ENCODE measurements around the gene COL27A1.

COL27A1 gene

GRCh38 chr9:114204265-114204664, 48.9 kb downstream of the COL27A1 start:
- Mint-ChIP-seq H3K36me3 (ENCODE audit: low read depth) (no peaks in the 10 kb centered on the region), H3K4me3 (no peak overlapping the region), H3K4me1 (no peaks in the 10 kb centered on the region), H3K27me3 (no peaks in the 10 kb centered on the region), H3K27ac (no peak overlapping the region), H3K9me3 (no peaks in the 10 kb centered on the region)
- DNase-seq (no peak), ATAC-seq (no peak)

- H3K4me1 Mint-ChIP-seq, result no peaks in the 10 kb centered on the region
- H3K9me3 Mint-ChIP-seq, result no peaks in the 10 kb centered on the region
- H3K36me3 Mint-ChIP-seq (ENCODE audit: low read depth), result no peaks in the 10 kb centered on the region
- no peak overlapping the region for H3K27ac Mint-ChIP-seq
- H3K4me3 Mint-ChIP-seq, result no peak overlapping the region
- ATAC-seq (no peak), DNase-seq (no peak)
- no peaks in the 10 kb centered on the region for H3K27me3 Mint-ChIP-seq
Observed at GRCh38 chr9:114205171-114206015, 50.1 kb downstream of the COL27A1 start.

DNA sequence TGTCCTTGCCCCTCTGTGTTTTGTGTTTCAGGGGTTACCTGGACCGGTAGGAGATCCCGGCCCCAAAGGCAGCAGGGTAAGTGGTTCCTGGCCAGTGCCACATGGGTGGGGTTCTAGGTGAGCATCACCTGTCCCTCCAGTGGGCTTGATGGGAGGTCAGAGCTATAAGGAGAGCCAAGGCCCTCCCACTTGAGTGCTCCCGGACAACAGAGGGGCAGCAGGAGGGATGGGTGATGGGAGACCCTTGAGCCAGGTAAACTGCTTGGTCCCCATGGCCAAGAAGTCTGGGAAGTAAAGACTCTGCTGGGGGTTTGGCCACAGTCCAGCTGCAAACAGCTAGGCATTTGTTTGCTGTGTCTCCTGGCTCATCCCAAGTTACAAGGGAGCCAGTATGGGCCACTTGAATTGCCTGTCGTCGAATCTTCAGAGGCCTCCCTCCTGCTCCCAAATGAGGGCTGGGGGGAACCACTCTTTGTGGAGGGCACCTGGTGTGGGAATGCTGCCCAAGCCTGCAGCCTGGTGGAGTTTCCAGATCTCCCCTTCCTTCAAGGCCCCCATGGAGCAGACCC, 51.0 kb downstream of the COL27A1 start:
- DNase-seq, result no peak
- H3K4me3 Mint-ChIP-seq, result no peak overlapping the region
- H3K27me3 Mint-ChIP-seq, result no peaks in the 10 kb centered on the region
- H3K27ac Mint-ChIP-seq, result no peak overlapping the region
- ATAC-seq, result no peak
- no peaks in the 10 kb centered on the region for H3K9me3 Mint-ChIP-seq
- H3K36me3 Mint-ChIP-seq (ENCODE audit: low read depth), result no peaks in the 10 kb centered on the region
- H3K4me1 Mint-ChIP-seq, result no peaks in the 10 kb centered on the region

GRCh38 chr9:114207034-114207810, 51.9 kb downstream of the COL27A1 start:
- no peak overlapping the region for H3K4me3 Mint-ChIP-seq
- no peak overlapping the region for H3K27ac Mint-ChIP-seq
- no peak for ATAC-seq
- no peaks in the 10 kb centered on the region for H3K9me3 Mint-ChIP-seq
- H3K4me1 Mint-ChIP-seq, result no peaks in the 10 kb centered on the region
- H3K27me3 Mint-ChIP-seq, result no peaks in the 10 kb centered on the region
- no peaks in the 10 kb centered on the region for H3K36me3 Mint-ChIP-seq (ENCODE audit: low read depth)
- no peak for DNase-seq

DNA sequence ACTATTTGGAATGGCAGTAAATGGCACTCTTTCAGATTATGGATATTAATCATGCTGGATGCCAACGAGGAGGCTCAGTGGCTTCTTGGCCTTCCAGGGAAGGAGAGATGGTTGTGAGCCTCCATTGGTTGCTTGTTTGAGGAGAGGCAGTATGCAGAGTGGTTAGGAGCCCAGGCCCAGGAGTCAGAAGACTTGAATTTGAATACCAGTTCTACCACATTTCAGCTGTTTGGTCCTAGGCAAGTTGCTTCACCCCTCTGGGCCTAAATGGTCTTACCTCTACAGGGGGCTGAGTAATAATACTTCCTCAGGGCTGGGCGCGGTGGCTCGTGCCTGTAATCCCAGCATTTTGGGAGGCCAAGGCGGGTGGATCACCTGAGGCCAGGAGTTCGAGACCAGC, 52.5 kb downstream of the COL27A1 start:
- Mint-ChIP-seq H3K4me3 (no peak overlapping the region), H3K4me1 (no peaks in the 10 kb centered on the region), H3K27me3 (no peaks in the 10 kb centered on the region), H3K27ac (no peak overlapping the region), H3K9me3 (no peaks in the 10 kb centered on the region), H3K36me3 (ENCODE audit: low read depth) (no peaks in the 10 kb centered on the region)
- DNase-seq (no peak), ATAC-seq (no peak)

DNA sequence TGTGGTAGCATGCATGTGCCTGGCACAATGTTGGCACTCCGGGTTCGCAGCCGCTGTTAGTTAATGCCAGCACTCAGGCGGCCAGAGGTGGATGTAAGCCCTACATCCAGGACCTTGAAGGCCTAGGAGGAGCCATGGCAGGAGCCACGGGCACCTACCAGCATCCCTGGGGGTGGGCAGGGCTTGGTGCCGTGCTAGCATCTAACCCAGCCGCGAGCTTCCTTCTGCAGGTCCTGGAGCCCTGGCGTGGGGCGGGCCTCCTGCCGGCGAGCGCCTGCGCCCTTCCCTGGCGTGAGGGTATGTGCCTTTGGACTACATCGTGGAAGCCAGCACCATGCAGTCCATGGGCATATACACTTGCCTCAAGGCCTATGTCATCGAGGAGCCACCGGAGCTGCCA, 53.8 kb downstream of the COL27A1 start:
- Mint-ChIP-seq H3K4me1 (no peaks in the 10 kb centered on the region), H3K9me3 (no peaks in the 10 kb centered on the region), H3K36me3 (ENCODE audit: low read depth) (no peaks in the 10 kb centered on the region), H3K27me3 (no peaks in the 10 kb centered on the region), H3K4me3 (no peak overlapping the region), H3K27ac (no peak overlapping the region)
- DNase-seq (no peak), ATAC-seq (no peak)

DNA sequence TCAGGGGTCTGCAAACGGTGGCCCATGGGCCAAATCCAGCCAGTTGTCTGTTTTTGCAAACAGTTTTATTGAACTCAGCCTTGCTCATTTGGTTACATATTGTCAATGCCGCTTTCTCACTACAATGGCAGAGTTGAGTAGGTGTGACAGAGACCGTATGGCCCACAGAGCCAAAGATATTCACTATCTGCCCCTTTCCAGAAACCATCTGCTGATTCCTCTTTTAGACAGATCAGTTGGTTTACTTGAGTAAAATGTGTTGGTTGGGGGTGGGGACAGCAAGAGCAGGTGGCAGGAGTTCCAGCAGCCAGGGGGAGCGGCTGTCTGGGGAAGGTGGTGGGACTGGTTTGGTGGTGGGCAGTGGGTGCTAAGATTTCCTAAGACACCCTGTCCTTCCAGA, 54.8 kb downstream of the COL27A1 start:
- H3K27me3 Mint-ChIP-seq, result no peaks in the 10 kb centered on the region
- no peak overlapping the region for H3K27ac Mint-ChIP-seq
- no peak overlapping the region for H3K4me3 Mint-ChIP-seq
- H3K36me3 Mint-ChIP-seq (ENCODE audit: low read depth), result no peaks in the 10 kb centered on the region
- H3K9me3 Mint-ChIP-seq, result no peaks in the 10 kb centered on the region
- no peaks in the 10 kb centered on the region for H3K4me1 Mint-ChIP-seq
- DNase-seq, result no peak
- no peak for ATAC-seq

GRCh38 chr9:114210691-114211276, 55.4 kb downstream of the COL27A1 start:
- no peak for DNase-seq
- no peaks in the 10 kb centered on the region for H3K27me3 Mint-ChIP-seq
- ATAC-seq, result peak; percentile 10
- H3K27ac Mint-ChIP-seq, result no peak overlapping the region
- no peaks in the 10 kb centered on the region for H3K4me1 Mint-ChIP-seq
- H3K9me3 Mint-ChIP-seq, result no peaks in the 10 kb centered on the region
- no peaks in the 10 kb centered on the region for H3K36me3 Mint-ChIP-seq (ENCODE audit: low read depth)
- H3K4me3 Mint-ChIP-seq, result no peak overlapping the region

- ATAC-seq (no peak), DNase-seq (no peak)
- no peaks in the 10 kb centered on the region for H3K27me3 Mint-ChIP-seq
- H3K36me3 Mint-ChIP-seq (ENCODE audit: low read depth), result no peaks in the 10 kb centered on the region
- H3K4me1 Mint-ChIP-seq, result no peaks in the 10 kb centered on the region
- no peaks in the 10 kb centered on the region for H3K9me3 Mint-ChIP-seq
- H3K27ac Mint-ChIP-seq, result no peak overlapping the region
- H3K4me3 Mint-ChIP-seq, result no peak overlapping the region
Observed at GRCh38 chr9:114212826-114213225, 57.5 kb downstream of the COL27A1 start.

GRCh38 chr9:114213566-114213965, 58.2 kb downstream of the COL27A1 start:
- no peaks in the 10 kb centered on the region for H3K36me3 Mint-ChIP-seq (ENCODE audit: low read depth)
- no peak overlapping the region for H3K4me3 Mint-ChIP-seq
- no peaks in the 10 kb centered on the region for H3K27me3 Mint-ChIP-seq
- H3K27ac Mint-ChIP-seq, result no peak overlapping the region
- no peaks in the 10 kb centered on the region for H3K9me3 Mint-ChIP-seq
- no peaks in the 10 kb centered on the region for H3K4me1 Mint-ChIP-seq
- no peak for ATAC-seq
- no peak for DNase-seq

- Mint-ChIP-seq H3K27me3 (no peaks in the 10 kb centered on the region), H3K4me3 (no peak overlapping the region), H3K4me1 (no peaks in the 10 kb centered on the region), H3K27ac (no peak overlapping the region), H3K36me3 (ENCODE audit: low read depth) (no peaks in the 10 kb centered on the region), H3K9me3 (no peaks in the 10 kb centered on the region)
- no peak for DNase-seq
- ATAC-seq, result no peak
Observed at GRCh38 chr9:114214181-114214580, 58.8 kb downstream of the COL27A1 start.

- no peak for DNase-seq
- Mint-ChIP-seq H3K36me3 (ENCODE audit: low read depth) (no peaks in the 10 kb centered on the region), H3K27ac (no peak overlapping the region), H3K27me3 (no peaks in the 10 kb centered on the region), H3K4me3 (no peak overlapping the region), H3K4me1 (no peaks in the 10 kb centered on the region), H3K9me3 (no peaks in the 10 kb centered on the region)
- no peak for ATAC-seq
Observed at GRCh38 chr9:114214686-114215414, 59.5 kb downstream of the COL27A1 start.

GRCh38 chr9:114216081-114216480, 60.7 kb downstream of the COL27A1 start:
- DNase-seq (no peak), ATAC-seq (no peak)
- Mint-ChIP-seq H3K27me3 (no peaks in the 10 kb centered on the region), H3K9me3 (no peaks in the 10 kb centered on the region), H3K36me3 (ENCODE audit: low read depth) (no peaks in the 10 kb centered on the region), H3K27ac (no peak overlapping the region), H3K4me3 (no peak overlapping the region), H3K4me1 (no peaks in the 10 kb centered on the region)

- Mint-ChIP-seq H3K4me1 (no peaks in the 10 kb centered on the region), H3K27me3 (no peaks in the 10 kb centered on the region), H3K9me3 (no peaks in the 10 kb centered on the region), H3K4me3 (no peak overlapping the region), H3K36me3 (ENCODE audit: low read depth) (no peaks in the 10 kb centered on the region), H3K27ac (no peak overlapping the region)
- DNase-seq (no peak), ATAC-seq (no peak)
Observed at GRCh38 chr9:114216976-114217375, 61.6 kb downstream of the COL27A1 start.
